Tibial nerve (tissue), 4 donors: ENCODE results near the gene MLYCD.
A peak's percentile ranks its signal among the peaks of the same experiment; 100 is the strongest.

ENCODE experiments used
- CTCF ChIP-seq, 5 experiments: fragments of 200-600 bp in 3 of 5; fragments of 450-650 bp in 2 of 5; sonication (generic) in 3 of 5; IDR thresholded peaks; one replicate each; pipeline ENCODE4 v1.5.1; 2016 to 2019; ENCODE audit warnings: antibody characterized with exemption in 5 of 5, mild to moderate bottlenecking in 3 of 5, moderate library complexity in 2 of 5
- EP300 ChIP-seq, 2 donors: sonication (generic); formaldehyde crosslinking; IDR thresholded peaks; one replicate each; pipeline ENCODE4 v1.6.1; 2017; ENCODE audit warnings: antibody characterized with exemption in 2 of 2, mild to moderate bottlenecking in 1 of 2

- TF ChIP-seq CTCF (IDR thresholded peaks at IDR 0.05) (peak; percentile 67 to 82 (median 73)), EP300 (IDR thresholded peaks at IDR 0.05) (no peak)
Observed at GRCh38 chr16:83956336-83957289, 57.7 kb downstream of the MLYCD start.
